Left forelimb (tissue), 1 donor: ENCODE measurements around the gene ARMC10.
"Not testable (repeated sequence)": the region's sequence is repeated elsewhere in the genome, so short reads cannot be mapped to it uniquely, and the experiment has no call there.

Experiments used
- DNase-seq: peaks from one replicate; pipeline ENCODE4 v3.0.0-alpha.2; 2018; ENCODE audit warnings: low spot score

Gene ARMC10

DNA sequence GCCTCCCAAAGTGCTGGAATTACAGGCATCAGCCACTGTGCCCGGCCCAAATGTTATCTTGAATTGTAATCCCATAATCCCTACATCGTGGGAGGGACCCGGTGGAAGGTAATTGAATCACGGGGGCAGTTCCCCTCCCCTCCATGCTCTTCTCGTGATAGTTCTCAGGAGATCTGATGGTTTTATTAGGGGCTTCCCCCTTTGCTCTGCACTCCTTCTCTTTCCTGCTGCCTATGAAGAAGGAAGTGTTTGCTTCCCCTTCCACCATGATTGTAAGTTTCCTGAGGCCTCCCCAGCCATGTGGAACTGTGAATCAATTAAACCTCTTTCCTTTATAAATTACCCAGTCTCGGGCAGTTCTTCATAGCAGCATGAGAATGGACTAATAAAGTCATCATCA is 3.3 kb downstream of the ARMC10 start:
- DNase-seq = not testable (repeated sequence)

- no peak for DNase-seq
These were observed 4.9 kb downstream of the ARMC10 start for GRCh38 chr7:103079836-103080235.

- no peak for DNase-seq
These were observed 6.0 kb downstream of the ARMC10 start for GRCh38 chr7:103080923-103081322.

GRCh38 chr7:103082497-103082896 is 7.6 kb downstream of the ARMC10 start:
- DNase-seq = no peak

GRCh38 chr7:103083210-103083609 is 8.3 kb downstream of the ARMC10 start:
- DNase-seq = no peak

DNA sequence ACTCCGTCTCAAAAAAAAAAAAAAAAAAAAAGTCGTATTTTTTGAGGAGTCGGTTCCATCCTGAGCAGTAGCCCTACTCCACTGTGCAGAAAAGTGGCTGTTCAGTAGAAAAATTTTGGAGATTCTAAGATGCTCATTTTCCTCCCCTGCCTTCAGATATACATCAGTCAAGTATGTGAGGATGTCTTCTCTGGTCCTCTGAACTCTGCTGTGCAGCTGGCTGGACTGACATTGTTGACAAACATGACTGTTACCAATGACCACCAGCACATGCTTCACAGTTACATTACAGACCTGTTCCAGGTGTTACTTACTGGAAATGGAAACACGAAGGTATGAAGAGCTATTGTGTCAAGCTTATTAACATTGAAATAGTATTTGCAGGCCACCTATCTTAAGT is 17.4 kb downstream of the ARMC10 start:
- DNase-seq = not testable (repeated sequence)

DNA sequence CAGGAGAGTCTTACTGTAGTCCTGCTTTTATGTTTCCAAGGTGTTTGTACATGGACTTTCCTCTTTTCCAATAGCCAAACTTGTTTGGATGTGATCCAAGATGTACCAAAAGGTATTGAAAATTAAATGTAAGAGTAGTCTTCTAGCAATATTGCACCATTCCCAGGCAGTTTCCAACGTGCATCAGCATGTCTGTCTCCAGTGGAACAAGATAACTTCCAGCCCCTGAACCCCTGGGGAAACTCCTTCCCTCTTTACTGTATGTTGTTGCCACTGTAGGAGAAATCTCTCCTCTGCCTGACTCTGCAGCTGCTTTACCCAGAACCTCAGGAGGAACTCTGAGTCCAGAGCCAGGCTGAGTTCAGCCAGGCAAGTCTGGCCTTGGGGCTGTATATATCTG is 18.5 kb downstream of the ARMC10 start:
- no peak for DNase-seq

DNA sequence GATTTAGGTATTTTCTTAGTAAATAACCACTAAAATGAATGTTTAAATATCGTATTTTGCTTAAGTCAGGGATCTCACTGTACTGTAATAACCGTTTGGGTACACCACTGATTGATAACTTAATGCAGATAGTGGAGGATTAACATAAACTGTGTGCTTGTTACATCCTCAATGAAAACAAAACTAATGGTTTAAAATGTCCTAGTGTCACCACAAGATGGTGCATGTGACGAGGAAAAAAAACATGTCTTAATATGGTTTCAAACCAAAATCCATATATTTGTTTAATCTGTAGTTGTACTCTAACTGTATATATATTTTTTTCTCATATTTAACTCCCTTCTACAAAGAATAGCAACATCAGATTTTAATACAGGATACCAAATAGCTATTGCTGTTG is 19.2 kb downstream of the ARMC10 start:
- no peak for DNase-seq

DNA sequence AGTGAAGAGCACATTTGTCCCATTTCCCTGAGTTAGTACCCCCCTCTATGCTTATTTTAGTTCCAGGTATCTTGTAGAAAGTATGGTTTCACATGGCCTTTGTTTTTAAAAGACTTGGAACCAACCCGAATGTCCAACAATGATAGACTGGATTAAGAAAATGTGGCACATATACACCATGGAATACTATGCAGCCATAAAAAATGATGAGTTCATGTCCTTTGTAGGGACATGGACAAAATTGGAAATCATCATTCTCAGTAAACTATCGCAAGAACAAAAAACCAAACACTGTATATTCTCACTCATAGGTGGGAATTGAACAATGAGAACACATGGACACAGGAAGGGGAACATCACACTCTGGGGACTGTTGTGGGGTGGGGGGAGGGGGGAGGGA is 20.6 kb downstream of the ARMC10 start:
- DNase-seq = not testable (repeated sequence)

GRCh38 chr7:103097041-103097440 is 22.1 kb downstream of the ARMC10 start:
- no peak for DNase-seq

- DNase-seq = no peak
These were observed 25.4 kb downstream of the ARMC10 start for GRCh38 chr7:103100348-103100747.

- no peak for DNase-seq
These were observed 26.6 kb downstream of the ARMC10 start for GRCh38 chr7:103101543-103101942.

DNA sequence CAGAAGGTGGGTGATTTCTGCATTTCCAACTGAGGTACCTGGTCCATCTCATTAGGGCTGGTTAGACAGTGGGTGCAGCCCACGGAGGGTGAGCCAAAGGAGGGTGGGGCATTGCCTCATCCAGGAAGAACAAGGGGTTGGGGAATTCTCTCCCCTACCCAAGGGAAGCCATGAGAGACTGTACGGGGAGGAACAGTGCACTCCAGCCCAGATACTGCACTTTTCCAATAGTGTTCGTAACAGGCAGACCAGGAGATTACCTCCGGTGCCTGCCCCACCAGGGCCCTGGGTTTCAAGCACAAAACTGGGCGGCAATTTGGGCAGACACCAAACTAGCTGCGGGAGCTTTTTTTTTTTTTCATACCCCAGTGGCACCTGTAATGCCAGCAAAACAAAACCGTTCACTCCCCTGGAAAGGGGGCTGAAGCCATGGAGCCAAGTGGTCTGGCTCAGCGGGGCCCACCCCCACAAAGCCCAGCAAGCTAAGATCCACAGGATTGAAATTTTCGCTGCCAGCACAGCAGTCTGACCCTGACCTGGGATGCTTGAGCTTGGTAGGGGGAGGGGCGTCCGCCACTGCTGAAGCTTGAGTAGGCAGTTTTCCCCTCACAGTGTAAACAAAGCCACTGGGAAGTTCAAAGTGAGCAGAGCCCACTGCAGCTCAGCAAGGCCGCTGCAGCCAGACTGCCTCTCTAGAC is 31.2 kb downstream of the ARMC10 start:
- DNase-seq = no peak

- not testable (repeated sequence) for DNase-seq
These were observed 31.7 kb downstream of the ARMC10 start for GRCh38 chr7:103106703-103107070.

GRCh38 chr7:103113164-103113563 is 38.2 kb downstream of the ARMC10 start:
- DNase-seq = no peak

- no peak for DNase-seq
These were observed 39.7 kb downstream of the ARMC10 start for GRCh38 chr7:103114576-103115008.

DNA sequence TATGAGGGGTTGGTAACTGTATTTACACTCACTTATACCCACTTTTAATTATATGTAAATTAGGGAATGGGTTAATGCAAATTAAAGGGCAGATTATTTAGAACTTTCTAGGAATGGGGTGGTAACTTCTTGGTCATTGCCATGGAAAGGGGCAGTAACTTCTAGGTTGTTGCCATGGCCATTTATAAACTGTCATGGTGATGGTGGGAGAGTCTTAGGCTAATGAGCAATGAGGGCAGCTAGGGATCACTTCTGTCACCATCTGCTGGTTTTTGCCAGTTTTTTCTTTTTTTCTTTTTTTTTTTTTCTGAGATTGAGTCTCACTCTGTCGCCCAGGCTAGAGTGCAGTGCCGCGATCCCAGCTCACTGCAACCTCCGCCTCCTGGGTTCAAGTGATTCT is 40.8 kb downstream of the ARMC10 start:
- no peak for DNase-seq

- DNase-seq = no peak
These were observed 41.6 kb downstream of the ARMC10 start for GRCh38 chr7:103116511-103116910.

GRCh38 chr7:103116991-103117390 is 42.1 kb downstream of the ARMC10 start:
- DNase-seq = no peak

GRCh38 chr7:103117465-103117864 is 42.5 kb downstream of the ARMC10 start:
- DNase-seq = no peak

GRCh38 chr7:103119791-103120291 is 44.9 kb downstream of the ARMC10 start:
- DNase-seq = no peak

DNA sequence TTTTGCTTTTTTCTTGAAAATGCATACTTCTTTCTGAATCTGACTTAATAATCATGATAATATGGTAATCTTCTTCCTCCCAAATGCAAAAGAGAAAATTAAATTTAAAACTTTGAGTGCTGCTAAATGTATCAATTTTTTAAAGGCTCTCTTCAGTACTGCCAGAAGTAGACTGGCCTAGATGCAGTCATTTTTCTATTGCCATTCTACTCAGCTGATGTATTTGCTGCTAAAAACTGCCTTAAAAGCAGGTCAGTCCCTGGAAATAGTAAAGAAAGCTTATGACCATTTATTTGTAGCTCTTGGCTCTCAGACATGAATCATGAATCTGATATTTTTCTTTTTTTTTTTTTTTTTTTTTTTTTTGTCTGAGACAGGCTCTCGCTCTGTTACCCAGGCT is 45.4 kb downstream of the ARMC10 start:
- DNase-seq = no peak

DNA sequence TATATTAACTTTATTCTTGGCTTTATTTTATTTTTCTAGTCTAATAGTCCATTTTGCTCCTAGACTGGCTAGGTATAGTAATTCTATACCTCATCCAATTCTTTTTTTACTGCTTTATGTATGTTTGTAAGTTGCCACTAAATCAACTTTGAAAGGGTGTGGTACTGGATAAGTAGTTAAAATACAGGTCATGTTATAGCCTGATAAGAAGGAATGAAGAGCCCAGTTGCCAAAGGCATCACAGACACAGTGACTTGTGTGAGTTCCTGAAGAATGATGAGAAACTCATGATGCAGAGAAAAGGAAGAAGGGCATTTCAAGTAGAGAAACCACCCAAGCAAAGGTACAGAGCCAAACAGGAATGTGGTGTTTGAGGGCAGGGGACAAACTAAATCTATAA is 46.7 kb downstream of the ARMC10 start:
- no peak for DNase-seq

DNA sequence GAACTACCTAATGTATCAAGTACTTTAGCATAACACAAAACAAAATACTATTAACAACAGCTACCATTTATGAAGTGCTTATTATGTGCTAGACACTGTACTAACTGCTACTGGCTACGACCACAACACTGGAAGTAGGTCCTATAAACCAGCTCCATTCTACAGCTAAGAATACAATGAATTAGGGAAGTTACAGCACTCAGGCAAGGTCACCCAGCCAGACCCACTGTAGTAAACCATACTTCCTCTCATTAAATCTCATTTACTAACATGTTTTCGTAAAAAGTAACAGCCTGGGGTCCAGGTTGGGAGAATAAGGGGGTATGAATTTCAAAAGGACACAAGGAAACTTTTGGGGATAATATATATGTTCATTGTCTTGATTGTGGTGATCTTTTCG is 48.6 kb downstream of the ARMC10 start:
- DNase-seq = no peak
